Panc1 (cell line): ENCODE data around the gene BRD4. TPM values are rescaled to one million over a fixed set of nuclear protein-coding genes. Genes with fewer than 3 reads are reported as not detected.

Source experiments
- ATAC-seq: fragments of 200-7000 bp; cut with Tn5 transposase; 2 replicates; pipeline ENCODE4 v1.9.1; 2020; ENCODE audit warnings: mild to moderate bottlenecking, moderate library complexity
- BruUV-seq: library from RNA; stranded (reverse); fragments of 400-500 nt; replicated peaks from 2 replicates; lab custom pipeline; 2021; lab: Mats Ljungman, UMichigan
- CTCF ChIA-PET: fragments of 300-600 bp; sonication (Branson Sonifier 250); formaldehyde crosslinking; loops from one replicate; lab custom pipeline; 2022; ENCODE audit warnings: antibody characterized with exemption; lab: Charles Lee
- POLR2A ChIA-PET: fragments of 300-600 bp; sonication (Branson Sonifier 250); formaldehyde crosslinking; loops from one replicate; lab custom pipeline; 2022; ENCODE audit warnings: antibody characterized with exemption; lab: Charles Lee
- DNase-seq: peaks from one replicate; pipeline ENCODE4 v3.0.0-alpha.2; 2010; ENCODE audit warnings: low read depth, low spot score
- H3K27ac ChIP-seq: 2 replicates; pipeline ENCODE4 v1.5.1; 2011; ENCODE audit warnings: mild to moderate bottlenecking, low read length, inconsistent platforms
- H3K27me3 ChIP-seq: fragments of 200-500 bp; sonication (Bioruptor generic); 2 replicates; pipeline ENCODE4 v1.6.0; 2014; ENCODE audit warnings: low read length, inconsistent platforms; ENCODE audit not compliant: control insufficient read depth, insufficient read depth
- H3K36me3 ChIP-seq: fragments of 200-500 bp; sonication (Bioruptor generic); 2 replicates; pipeline ENCODE4 v1.5.1; 2014; ENCODE audit warnings: inconsistent platforms, mild to moderate bottlenecking, low read length, moderate library complexity; ENCODE audit not compliant: control insufficient read depth, insufficient read depth
- H3K4me1 ChIP-seq: 2 replicates; pipeline ENCODE4 v1.5.1; 2011; ENCODE audit warnings: inconsistent platforms, mild to moderate bottlenecking, low read length, moderate library complexity; ENCODE audit not compliant: control insufficient read depth, insufficient read depth
- H3K4me3 ChIP-seq, 2 experiments: 2 replicates each; pipeline ENCODE4 v1.5.1; 2011 to 2012; ENCODE audit warnings: low read depth in 2 of 2, low read length in 2 of 2, mild to moderate bottlenecking in 2 of 2, inconsistent platforms in 1 of 2, moderate library complexity in 1 of 2
- H3K9me3 ChIP-seq: fragments of 200-500 bp; sonication (Bioruptor generic); 2 replicates; pipeline ENCODE4 v1.5.1; 2014; ENCODE audit warnings: low read depth, mild to moderate bottlenecking, inconsistent platforms, low read length, moderate library complexity; ENCODE audit not compliant: control insufficient read depth, insufficient read depth
- POLR2AphosphoS5 ChIP-seq: IDR thresholded peaks from 2 replicates; pipeline ENCODE4 v1.6.1; 2012; ENCODE audit warnings: mild to moderate bottlenecking, low read depth, low read length, moderate library complexity
- SIN3A ChIP-seq: IDR thresholded peaks from 2 replicates; pipeline ENCODE4 v1.6.1; 2012; ENCODE audit warnings: low read depth, mild to moderate bottlenecking, low read length, moderate library complexity, borderline replicate concordance; ENCODE audit not compliant: insufficient read depth
- TCF7L2 ChIP-seq: IDR thresholded peaks from 2 replicates; pipeline ENCODE4 v1.6.1; 2011; ENCODE audit warnings: mild to moderate bottlenecking, low read depth, low read length, inconsistent platforms
- in situ Hi-C: cut with HindIII; loops from 2 replicates; pipeline ENCODE4 v1.10.0; 2016; ENCODE audit warnings: low sequenced_read_pairs, low pct_unique_long_range_greater_than_20kb
- intact Hi-C: fragments of 100-400 bp; cut with micrococcal nuclease; formaldehyde crosslinking; loops from one replicate; pipeline ENCODE4 v1.10.0; 2022; ENCODE audit not compliant: unreplicated experiment
- total RNA-seq: library from RNA; stranded (reverse); gene quantifications from one replicate; pipeline ENCODE4 v1.2.1, GENCODE V29; 2021; ENCODE audit not compliant: unreplicated experiment
- TF ChIP-seq, protein P1 (sequence below): fragments of 450-650 bp; IDR thresholded peaks from 2 replicates; pipeline ENCODE4 v1.5.1; 2017; ENCODE audit warnings: mild to moderate bottlenecking
- TF ChIP-seq, protein P2 (sequence below), 2 experiments: IDR thresholded peaks; 2 replicates each; pipeline ENCODE4 v1.6.1; 2011 to 2012; ENCODE audit warnings: low read depth in 2 of 2, control low read depth in 1 of 2, low read length in 1 of 2, mild to moderate bottlenecking in 1 of 2, moderate library complexity in 1 of 2; ENCODE audit not compliant: insufficient read depth in 1 of 2

The BRD4 gene
- total RNA-seq, 1 experiment from 2014 or later: 102 TPM

DNA sequence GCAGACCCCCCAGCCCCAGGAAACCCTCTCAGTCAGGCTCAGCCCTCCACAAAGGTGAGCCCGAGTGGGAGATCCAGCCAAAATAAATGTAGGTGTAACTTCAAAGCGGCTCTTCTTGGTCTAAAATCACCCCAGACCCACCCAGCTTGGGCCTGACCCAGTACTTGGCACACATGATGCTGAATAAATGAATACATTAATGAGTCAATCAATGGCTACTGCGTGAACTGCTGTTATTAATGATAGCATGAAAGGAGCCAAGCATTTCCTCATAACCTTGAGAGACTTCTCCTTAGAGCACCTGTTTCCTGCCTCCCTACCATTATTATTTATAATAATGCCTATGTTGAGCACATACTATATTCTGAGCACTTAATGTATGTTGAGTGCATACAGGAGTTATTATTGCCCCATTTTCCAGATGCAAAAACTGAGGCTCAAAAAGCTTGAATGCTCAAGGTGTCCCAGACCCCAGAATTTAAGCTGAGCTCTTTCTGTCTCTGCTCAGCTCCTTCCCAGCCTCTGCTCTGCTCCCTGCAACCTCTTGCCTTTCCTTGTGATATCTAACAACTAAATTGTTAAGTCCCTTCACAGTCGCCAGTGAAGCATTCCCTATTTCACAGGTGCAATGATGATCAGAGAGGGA, 135.9 kb downstream of the BRD4 start:
- H3K9me3 ChIP-seq: no peaks in the 10 kb centered on the region
- H3K27me3 ChIP-seq: no peaks in the 10 kb centered on the region
- BruUV-seq: no TSS peak
- H3K27ac ChIP-seq: no peak overlapping the region
- H3K4me3 ChIP-seq: no peak overlapping the region
- no peaks in the 10 kb centered on the region for H3K36me3 ChIP-seq
- ChIA-PET POLR2A (no interaction called here), CTCF (no interaction called here)
- TF ChIP-seq SIN3A: no peak
- TF ChIP-seq, protein P1, sequence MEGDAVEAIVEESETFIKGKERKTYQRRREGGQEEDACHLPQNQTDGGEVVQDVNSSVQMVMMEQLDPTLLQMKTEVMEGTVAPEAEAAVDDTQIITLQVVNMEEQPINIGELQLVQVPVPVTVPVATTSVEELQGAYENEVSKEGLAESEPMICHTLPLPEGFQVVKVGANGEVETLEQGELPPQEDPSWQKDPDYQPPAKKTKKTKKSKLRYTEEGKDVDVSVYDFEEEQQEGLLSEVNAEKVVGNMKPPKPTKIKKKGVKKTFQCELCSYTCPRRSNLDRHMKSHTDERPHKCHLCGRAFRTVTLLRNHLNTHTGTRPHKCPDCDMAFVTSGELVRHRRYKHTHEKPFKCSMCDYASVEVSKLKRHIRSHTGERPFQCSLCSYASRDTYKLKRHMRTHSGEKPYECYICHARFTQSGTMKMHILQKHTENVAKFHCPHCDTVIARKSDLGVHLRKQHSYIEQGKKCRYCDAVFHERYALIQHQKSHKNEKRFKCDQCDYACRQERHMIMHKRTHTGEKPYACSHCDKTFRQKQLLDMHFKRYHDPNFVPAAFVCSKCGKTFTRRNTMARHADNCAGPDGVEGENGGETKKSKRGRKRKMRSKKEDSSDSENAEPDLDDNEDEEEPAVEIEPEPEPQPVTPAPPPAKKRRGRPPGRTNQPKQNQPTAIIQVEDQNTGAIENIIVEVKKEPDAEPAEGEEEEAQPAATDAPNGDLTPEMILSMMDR: no peak
- no peak for TF ChIP-seq POLR2AphosphoS5
- no peak for TF ChIP-seq TCF7L2
- TF ChIP-seq, protein P2, sequence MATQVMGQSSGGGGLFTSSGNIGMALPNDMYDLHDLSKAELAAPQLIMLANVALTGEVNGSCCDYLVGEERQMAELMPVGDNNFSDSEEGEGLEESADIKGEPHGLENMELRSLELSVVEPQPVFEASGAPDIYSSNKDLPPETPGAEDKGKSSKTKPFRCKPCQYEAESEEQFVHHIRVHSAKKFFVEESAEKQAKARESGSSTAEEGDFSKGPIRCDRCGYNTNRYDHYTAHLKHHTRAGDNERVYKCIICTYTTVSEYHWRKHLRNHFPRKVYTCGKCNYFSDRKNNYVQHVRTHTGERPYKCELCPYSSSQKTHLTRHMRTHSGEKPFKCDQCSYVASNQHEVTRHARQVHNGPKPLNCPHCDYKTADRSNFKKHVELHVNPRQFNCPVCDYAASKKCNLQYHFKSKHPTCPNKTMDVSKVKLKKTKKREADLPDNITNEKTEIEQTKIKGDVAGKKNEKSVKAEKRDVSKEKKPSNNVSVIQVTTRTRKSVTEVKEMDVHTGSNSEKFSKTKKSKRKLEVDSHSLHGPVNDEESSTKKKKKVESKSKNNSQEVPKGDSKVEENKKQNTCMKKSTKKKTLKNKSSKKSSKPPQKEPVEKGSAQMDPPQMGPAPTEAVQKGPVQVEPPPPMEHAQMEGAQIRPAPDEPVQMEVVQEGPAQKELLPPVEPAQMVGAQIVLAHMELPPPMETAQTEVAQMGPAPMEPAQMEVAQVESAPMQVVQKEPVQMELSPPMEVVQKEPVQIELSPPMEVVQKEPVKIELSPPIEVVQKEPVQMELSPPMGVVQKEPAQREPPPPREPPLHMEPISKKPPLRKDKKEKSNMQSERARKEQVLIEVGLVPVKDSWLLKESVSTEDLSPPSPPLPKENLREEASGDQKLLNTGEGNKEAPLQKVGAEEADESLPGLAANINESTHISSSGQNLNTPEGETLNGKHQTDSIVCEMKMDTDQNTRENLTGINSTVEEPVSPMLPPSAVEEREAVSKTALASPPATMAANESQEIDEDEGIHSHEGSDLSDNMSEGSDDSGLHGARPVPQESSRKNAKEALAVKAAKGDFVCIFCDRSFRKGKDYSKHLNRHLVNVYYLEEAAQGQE (IDR thresholded peaks at IDR 0.05; ENCODE audit: insufficient read depth in 1 of 2, low read depth in 2 of 2, low read length in 1 of 2): no peak
- ATAC-seq (no peak), DNase-seq (no peak)
- in situ Hi-C loops: no loop called here
- intact Hi-C loops: no loop called here
- H3K4me1 ChIP-seq: no peaks in the 10 kb centered on the region

DNA sequence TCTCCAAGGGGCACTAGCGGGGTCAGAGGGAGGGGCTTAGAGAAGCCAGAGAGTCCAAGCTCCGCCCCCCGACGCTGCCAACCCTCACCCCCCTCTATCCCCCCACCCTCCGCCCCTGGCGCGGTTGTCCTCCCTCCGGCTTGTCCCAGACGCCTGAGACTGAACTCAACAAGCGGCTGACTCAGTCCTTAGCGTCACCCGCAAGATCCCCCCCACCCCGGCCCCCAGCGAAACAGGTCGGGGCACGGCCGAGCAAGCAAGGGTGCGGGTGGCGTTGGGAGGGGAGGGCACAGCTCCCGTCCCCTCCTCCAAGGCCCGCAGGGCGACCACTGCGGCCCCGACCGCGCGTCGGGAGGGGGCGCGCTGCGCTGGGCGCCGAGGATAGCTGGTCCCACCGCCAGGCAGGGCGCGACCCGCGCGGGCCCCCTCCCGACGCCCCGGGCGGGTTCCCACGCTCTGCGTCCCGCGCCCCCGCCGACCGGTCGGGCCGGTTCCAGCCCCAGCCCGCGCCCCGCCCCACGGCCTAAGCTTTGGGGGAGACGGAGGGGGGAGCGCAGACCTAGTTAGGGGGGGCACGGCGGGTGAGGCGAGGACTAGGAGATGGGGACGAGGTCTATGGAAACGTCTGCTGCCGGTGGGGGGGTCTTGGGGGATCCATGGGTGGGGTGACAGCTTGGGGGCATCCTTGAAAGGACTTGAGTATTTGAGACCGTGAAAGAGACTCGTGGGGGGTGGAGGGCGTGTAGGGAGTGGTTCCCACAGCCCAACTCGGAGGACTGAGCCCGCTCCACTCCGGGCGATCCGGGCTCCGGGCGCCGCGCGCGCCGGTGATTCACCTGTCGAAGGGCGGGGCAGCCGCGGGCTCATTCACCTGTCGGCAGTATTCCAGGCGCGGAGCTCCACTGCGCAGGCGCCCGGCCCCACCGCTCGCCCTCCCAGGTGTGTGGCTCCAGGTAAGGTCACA, 136.7 kb downstream of the BRD4 start:
- intact Hi-C loops (no loop called here), in situ Hi-C loops (no loop called here)
- Histone ChIP-seq H3K36me3 (no peaks in the 10 kb centered on the region), H3K27me3 (no peaks in the 10 kb centered on the region), H3K9me3 (no peaks in the 10 kb centered on the region), H3K27ac (no peak overlapping the region), H3K4me1 (no peaks in the 10 kb centered on the region), H3K4me3 (peak overlapping the region; percentile 24 to 30; a peak in 2 of 4 replicates)
- no peak for DNase-seq
- CTCF ChIA-PET: interaction anchor here (0.6 to 0.7 kb wide), 3 partner anchors 9 to 190 kb away, joined by 3 to 4 read pairs (median 3); no protein-coding TSS in a partner anchor
- POLR2A ChIA-PET: no interaction called here
- TF ChIP-seq, protein P2 (IDR thresholded peaks at IDR 0.05; ENCODE audit: insufficient read depth in 1 of 2, low read depth in 2 of 2, low read length in 1 of 2): no peak
- no TSS peak for BruUV-seq
- peak; percentile 56 for ATAC-seq
